H9 (cell line): Measurements from ENCODE around the gene CRAT. TPM values are rescaled to one million over a fixed set of nuclear protein-coding genes. Genes with fewer than 3 reads are reported as not detected.

Source experiments
- DNase-seq: peaks from one replicate; pipeline ENCODE4 v3.0.0-alpha.2; 2017
- H2AFZ ChIP-seq: one replicate; pipeline ENCODE4 v1.6.1; 2013; ENCODE audit warnings: mild to moderate bottlenecking, low read length, control low read depth, moderate library complexity
- H2AK5ac ChIP-seq: 2 replicates; pipeline ENCODE4 v1.6.1; 2013; ENCODE audit warnings: low read length, control low read depth, mixed read lengths; ENCODE audit not compliant: insufficient read length
- H2BK120ac ChIP-seq: one replicate; pipeline ENCODE4 v1.6.1; 2013; ENCODE audit warnings: low read depth, mild to moderate bottlenecking, low read length, control low read depth, inconsistent platforms; ENCODE audit not compliant: poor library complexity, severe bottlenecking
- H2BK12ac ChIP-seq: 2 replicates; pipeline ENCODE4 v1.6.1; 2013; ENCODE audit warnings: low read length, control low read depth, mixed read lengths, low read depth; ENCODE audit not compliant: insufficient read length
- H2BK15ac ChIP-seq: 2 replicates; pipeline ENCODE4 v1.6.1; 2013; ENCODE audit warnings: low read depth, low read length, control low read depth
- H2BK20ac ChIP-seq: one replicate; pipeline ENCODE4 v1.6.1; 2013; ENCODE audit warnings: low read depth, mild to moderate bottlenecking, low read length, control low read depth, inconsistent platforms; ENCODE audit not compliant: poor library complexity, severe bottlenecking
- H2BK5ac ChIP-seq: 2 replicates; pipeline ENCODE4 v1.6.1; 2013; ENCODE audit warnings: low read length, control low read depth, mixed read lengths; ENCODE audit not compliant: insufficient read length
- H3K14ac ChIP-seq: 2 replicates; pipeline ENCODE4 v1.6.1; 2013; ENCODE audit warnings: low read length, control low read depth; ENCODE audit not compliant: insufficient read depth
- H3K18ac ChIP-seq: 2 replicates; pipeline ENCODE4 v1.6.1; 2013; ENCODE audit warnings: low read depth, mild to moderate bottlenecking, mixed read lengths, low read length, control low read depth; ENCODE audit not compliant: insufficient read length
- H3K23ac ChIP-seq: 2 replicates; pipeline ENCODE4 v1.6.1; 2013; ENCODE audit warnings: low read length, control low read depth, mixed read lengths, low read depth; ENCODE audit not compliant: insufficient read length
- H3K23me2 ChIP-seq: 2 replicates; pipeline ENCODE4 v1.6.1; 2013; ENCODE audit warnings: low read depth, mild to moderate bottlenecking, mixed read lengths, low read length, control low read depth; ENCODE audit not compliant: insufficient read length, poor library complexity, severe bottlenecking
- H3K27ac ChIP-seq: 2 replicates; pipeline ENCODE4 v1.5.1; 2013; ENCODE audit warnings: low read length, control low read depth, mixed read lengths, low read depth; ENCODE audit not compliant: insufficient read length
- H3K27me3 ChIP-seq: 2 replicates; pipeline ENCODE4 v1.6.1; 2013; ENCODE audit warnings: low read length, control low read depth, inconsistent platforms; ENCODE audit not compliant: insufficient read depth
- H3K4ac ChIP-seq: 2 replicates; pipeline ENCODE4 v1.6.1; 2013; ENCODE audit warnings: low read depth, mild to moderate bottlenecking, control low read depth, inconsistent platforms, low read length, moderate library complexity
- H3K4me1 ChIP-seq: 2 replicates; pipeline ENCODE4 v1.6.1; 2013; ENCODE audit warnings: low read length, control low read depth, inconsistent platforms; ENCODE audit not compliant: insufficient read depth
- H3K4me2 ChIP-seq: 2 replicates; pipeline ENCODE4 v1.6.1; 2013; ENCODE audit warnings: low read length, control low read depth, mixed read lengths; ENCODE audit not compliant: insufficient read length, insufficient read depth
- H3K56ac ChIP-seq: 2 replicates; pipeline ENCODE4 v1.6.1; 2013; ENCODE audit warnings: low read depth, mild to moderate bottlenecking, mixed read lengths, low read length, control low read depth; ENCODE audit not compliant: insufficient read length
- H3K79me1 ChIP-seq: 2 replicates; pipeline ENCODE4 v1.6.1; 2013; ENCODE audit warnings: low read depth, mild to moderate bottlenecking, moderate library complexity, low read length, control low read depth, inconsistent platforms; ENCODE audit not compliant: insufficient read depth, poor library complexity, severe bottlenecking
- H3K79me2 ChIP-seq: 2 replicates; pipeline ENCODE4 v1.6.1; 2013; ENCODE audit warnings: low read length, control low read depth, inconsistent platforms; ENCODE audit not compliant: insufficient read depth
- H3K9ac ChIP-seq: 2 replicates; pipeline ENCODE4 v1.6.1; 2013; ENCODE audit warnings: low read length, control low read depth, mixed read lengths; ENCODE audit not compliant: insufficient read length; ENCODE audit errors: extremely low read depth
- H3K9me3 ChIP-seq: one replicate; pipeline ENCODE4 v1.6.1; 2013; ENCODE audit warnings: low read depth, low read length, inconsistent platforms; ENCODE audit not compliant: control insufficient read depth
- H3T11ph ChIP-seq: one replicate; pipeline ENCODE4 v1.6.1; 2013; ENCODE audit warnings: mild to moderate bottlenecking, low read length, control low read depth, inconsistent platforms
- H4K20me1 ChIP-seq: one replicate; pipeline ENCODE4 v1.6.1; 2013; ENCODE audit not compliant: control insufficient read depth, insufficient read length, insufficient read depth
- H4K5ac ChIP-seq: 2 replicates; pipeline ENCODE4 v1.6.1; 2013; ENCODE audit warnings: low read depth, mild to moderate bottlenecking, mixed read lengths, low read length, control low read depth; ENCODE audit not compliant: insufficient read length
- H4K8ac ChIP-seq: replicated peaks from 2 replicates; pipeline ENCODE4 v1.6.1; 2013; ENCODE audit warnings: low read length, control low read depth, mixed read lengths, low read depth; ENCODE audit not compliant: insufficient read length
- H4K91ac ChIP-seq: 2 replicates; pipeline ENCODE4 v1.6.1; 2013; ENCODE audit warnings: low read depth, mild to moderate bottlenecking, moderate library complexity, mixed read lengths, low read length, control low read depth; ENCODE audit not compliant: insufficient read length
- H3K27ac Mint-ChIP-seq, 3 experiments: 2 replicates in 2 of 3; 3 replicates in 1 of 3; pipeline ENCODE4 v1.8.0; 2020 to 2021; ENCODE audit warnings: mixed read lengths in 3 of 3, mild to moderate bottlenecking in 1 of 3, moderate library complexity in 1 of 3
- H3K27me3 Mint-ChIP-seq: 2 replicates; pipeline ENCODE4 v1.8.0; 2021; ENCODE audit warnings: low read depth, mild to moderate bottlenecking, moderate library complexity, mixed read lengths
- H3K36me3 Mint-ChIP-seq, 3 experiments: 2 replicates in 2 of 3; 3 replicates in 1 of 3; pipeline ENCODE4 v1.8.0; 2020 to 2021; ENCODE audit warnings: low read depth in 3 of 3, mixed read lengths in 3 of 3; ENCODE audit not compliant: insufficient read depth in 1 of 3
- H3K4me1 Mint-ChIP-seq, 2 experiments: 2 replicates each; pipeline ENCODE4 v1.8.0; 2020; ENCODE audit warnings: mixed read lengths in 2 of 2
- H3K4me3 Mint-ChIP-seq, 2 experiments: 2 replicates in 1 of 2; 3 replicates in 1 of 2; pipeline ENCODE4 v1.8.0; 2020 to 2021; ENCODE audit warnings: mild to moderate bottlenecking in 2 of 2, mixed read lengths in 2 of 2, moderate library complexity in 1 of 2
- H3K9me3 Mint-ChIP-seq, 2 experiments: 2 replicates in 1 of 2; 3 replicates in 1 of 2; pipeline ENCODE4 v1.8.0; 2020; ENCODE audit warnings: mild to moderate bottlenecking in 2 of 2, mixed read lengths in 2 of 2, moderate library complexity in 1 of 2
- CTCF ChIP-seq: fragments of 200-600 bp; sonication (generic); conservative IDR thresholded peaks from 3 replicates; pipeline ENCODE4 v1.8.0; 2021; ENCODE audit warnings: antibody characterized with exemption, mild to moderate bottlenecking
- WGBS: extraction: QIAGEN DNeasy Blood & Tissue Kit; methylation state at CpG from one replicate; pipeline ENCODE4 v1.1.7; 2013; ENCODE audit warnings: missing lambda C conversion rate, low lambda C conversion rate, mixed read lengths; ENCODE audit not compliant: insufficient read length; ENCODE audit errors: extremely low coverage; 5-methylcytosine and 5-hydroxymethylcytosine counted together
- total RNA-seq: library from RNA; stranded (reverse); gene quantifications from 2 replicates; pipeline ENCODE4 v1.2.1, GENCODE V29; 2021

Gene CRAT
- total RNA-seq, 1 experiment from 2014 or later: 15.0 TPM

- no peaks in the 10 kb centered on the region; the same call in 1 of the 2 replicates for H3K27me3 Mint-ChIP-seq
Measured at GRCh38 chr9:129125478-129125877, 14.9 kb upstream of the CRAT start.

More at GRCh38 chr9:129125478-129125877, 14.9 kb upstream of the CRAT start:
- H3K36me3 Mint-ChIP-seq: peaks cover 23 to 63% (median 63%) of the 10 kb centered on the region in 3 experiments
- DNase-seq: no peak
- Histone ChIP-seq H2BK5ac (no peak overlapping the region), H4K91ac (no peak overlapping the region), H2BK15ac (no peak overlapping the region), H3K56ac (no peak overlapping the region), H3K14ac (no peak overlapping the region), H2BK120ac (no peak overlapping the region), H2BK20ac (no peak overlapping the region), H3K4ac (no peak overlapping the region), H3K79me1 (no peaks in the 10 kb centered on the region), H3K9me3 (no peaks in the 10 kb centered on the region), H2AK5ac (no peak overlapping the region), H3K23ac (no peak overlapping the region), H2AFZ (no peak overlapping the region), H4K5ac (no peak overlapping the region), H4K8ac (no peak overlapping the region), H3K4me1 (peaks cover 6% of the 10 kb centered on the region; the same call in 1 of the 2 replicates), H3K27me3 (no peaks in the 10 kb centered on the region), H3K79me2 (peaks cover 2% of the 10 kb centered on the region; the same call in 1 of the 2 replicates), H3K4me2 (no peak overlapping the region), H2BK12ac (no peak overlapping the region), H3K18ac (no peak overlapping the region), H3T11ph (no peak overlapping the region), H4K20me1 (no peaks in the 10 kb centered on the region), H3K27ac (no peak overlapping the region), H3K9ac (no peak overlapping the region), H3K23me2 (no peaks in the 10 kb centered on the region)
- H3K9me3 Mint-ChIP-seq: no peaks in the 10 kb centered on the region
- no peak overlapping the region for H3K4me3 Mint-ChIP-seq
- H3K4me1 Mint-ChIP-seq: peaks cover 18 to 26% of the 10 kb centered on the region in 2 experiments
- H3K27ac Mint-ChIP-seq: peak overlapping the region in 2 of 3 experiments; percentile 78 to 85; a peak in 4 of 7 replicates
- WGBS: no CpG with 5 or more reads among the region's 8 CpGs
- TF ChIP-seq CTCF: no peak
